Activated T-helper 1 cell treated with anti-CD3 and anti-CD28 coated beads, Interleukin-12 subunit alpha, Interleukin-12 subunit beta, Interleukin-2, Interleukin-4 antibody, amounts not matched to agents 30 ng/mL and 10 ng/mL and 1 ng/mL, durations not matched to agents 14 hours and 24 hours and 36 hours (primary cell): ENCODE results near the gene RNLS. TPM values are rescaled to one million over a fixed set of nuclear protein-coding genes. Genes with fewer than 3 reads are reported as not detected.

Experiments
- DNase-seq: peaks from one replicate; pipeline ENCODE4 v3.0.0; 2021; ENCODE audit warnings: low spot score
- H3K27ac Mint-ChIP-seq: one replicate; pipeline ENCODE4 v1.8.0; 2021; ENCODE audit warnings: mild to moderate bottlenecking, mixed read lengths
- H3K27me3 Mint-ChIP-seq: one replicate; pipeline ENCODE4 v1.8.0; 2022; ENCODE audit warnings: mild to moderate bottlenecking, moderate library complexity, mixed read lengths; ENCODE audit not compliant: insufficient read depth
- H3K36me3 Mint-ChIP-seq: one replicate; pipeline ENCODE4 v1.8.0; 2021; ENCODE audit warnings: low read depth, mixed read lengths
- H3K4me1 Mint-ChIP-seq: one replicate; pipeline ENCODE4 v1.8.0; 2021; ENCODE audit warnings: low read depth, mixed read lengths
- H3K4me3 Mint-ChIP-seq: one replicate; pipeline ENCODE4 v1.8.0; 2021; ENCODE audit warnings: mild to moderate bottlenecking, moderate library complexity, mixed read lengths
- H3K9me3 Mint-ChIP-seq: one replicate; pipeline ENCODE4 v1.8.0; 2021; ENCODE audit warnings: mixed read lengths
- intact Hi-C: fragments of 100-400 bp; cut with micrococcal nuclease; formaldehyde crosslinking; loops from one replicate; pipeline ENCODE4 v1.15.1; 2024
- total RNA-seq: library from RNA; stranded (reverse); gene quantifications from 2 replicates; pipeline ENCODE4 v1.2.3, GENCODE V29; 2022

The RNLS gene
- total RNA-seq, 1 donor from 2014 or later = 2.0 TPM

DNA sequence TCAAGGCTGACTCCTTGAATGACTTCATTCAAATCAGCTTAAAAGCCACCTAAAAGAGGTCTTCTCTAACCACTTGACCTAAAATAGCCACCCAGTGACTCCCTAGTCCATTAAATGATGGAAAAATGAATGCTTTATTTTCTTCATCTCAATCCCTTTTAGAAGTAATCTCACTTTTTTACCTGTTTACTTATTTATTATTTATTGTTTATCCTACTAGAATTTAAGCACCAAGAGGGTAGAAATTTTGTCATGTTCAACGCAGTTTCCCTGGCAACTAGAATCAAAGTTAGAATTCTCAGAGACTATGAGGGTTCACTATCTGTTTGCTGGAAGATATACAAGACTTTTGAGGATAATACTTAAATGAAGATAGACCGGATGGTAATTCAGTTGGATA, 3.3 kb upstream of the RNLS start, which contains the start of gene LIPJ:
LIPJ (plus strand) TSS at position 301 of the 400 bp plus-strand sequence. CDS start 3,926 bp downstream, outside the sequence.
- peaks cover 12% of the 10 kb centered on the region for H3K27me3 Mint-ChIP-seq
- H3K4me1 Mint-ChIP-seq = peaks cover 14% of the 10 kb centered on the region
- H3K4me3 Mint-ChIP-seq = no peak within 1 kb of the TSS
- peaks cover 4% of the 10 kb centered on the region for H3K9me3 Mint-ChIP-seq
- peaks cover 4% of the 10 kb centered on the region for H3K36me3 Mint-ChIP-seq
- no peak for DNase-seq
- no peak within 1 kb of the TSS for H3K27ac Mint-ChIP-seq
- intact Hi-C loops = no loop called here

DNA sequence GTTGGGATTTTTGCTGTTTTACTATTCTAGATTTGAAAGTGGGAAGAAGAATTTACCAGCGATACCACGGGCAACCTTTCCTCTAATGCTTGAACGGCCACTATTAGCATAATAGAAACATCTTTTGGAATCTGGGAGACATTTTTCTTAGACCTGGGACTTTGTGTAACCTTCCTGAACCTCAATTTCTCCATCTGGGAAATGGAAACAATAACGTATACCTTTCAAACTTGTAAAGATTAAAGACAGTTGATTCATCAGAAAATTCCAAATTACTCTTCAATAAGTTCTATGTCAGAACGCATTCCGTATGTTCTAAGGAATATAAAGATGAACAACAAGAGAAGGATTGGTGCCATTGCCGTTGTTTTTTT, 453 bp upstream of the RNLS start:
- peaks cover 4% of the 10 kb centered on the region for H3K36me3 Mint-ChIP-seq
- H3K27me3 Mint-ChIP-seq = peaks cover 8% of the 10 kb centered on the region
- H3K9me3 Mint-ChIP-seq = peaks cover 4% of the 10 kb centered on the region
- peaks cover 14% of the 10 kb centered on the region for H3K4me1 Mint-ChIP-seq
- H3K27ac Mint-ChIP-seq = peak overlapping the region; percentile 73
- H3K4me3 Mint-ChIP-seq = peak overlapping the region; percentile 85
- intact Hi-C loops = loop anchor here (1.0 to 5.0 kb wide), 2 partner anchors 87 to 409 kb away; partner anchors contain the start of gene FAS
- no peak for DNase-seq

- H3K9me3 Mint-ChIP-seq = peaks cover 4% of the 10 kb centered on the region
- H3K4me1 Mint-ChIP-seq = peaks cover 14% of the 10 kb centered on the region
- intact Hi-C loops = loop anchor here (5.0 kb wide), 1 partner anchor 410 kb away; the partner anchor contains the start of gene FAS
- H3K36me3 Mint-ChIP-seq = peaks cover 4% of the 10 kb centered on the region
- DNase-seq = no peak
- H3K4me3 Mint-ChIP-seq = peak overlapping the region; percentile 85
- H3K27me3 Mint-ChIP-seq = peaks cover 8% of the 10 kb centered on the region
- peak overlapping the region; percentile 40 for H3K27ac Mint-ChIP-seq
Observed at GRCh38 chr10:88582411-88582805, 710 bp downstream of the RNLS start.

- H3K27me3 Mint-ChIP-seq = peaks cover 18% of the 10 kb centered on the region
- H3K36me3 Mint-ChIP-seq = no peaks in the 10 kb centered on the region
- DNase-seq = no peak
- H3K9me3 Mint-ChIP-seq = no peaks in the 10 kb centered on the region
- H3K4me3 Mint-ChIP-seq = no peak overlapping the region
- H3K4me1 Mint-ChIP-seq = peaks cover 4% of the 10 kb centered on the region
- intact Hi-C loops = loop anchor here (1.0 to 2.0 kb wide), 4 partner anchors 122 to 648 kb away; no protein-coding TSS in a partner anchor
- no peak overlapping the region for H3K27ac Mint-ChIP-seq
Observed at GRCh38 chr10:88565072-88565471, 18.0 kb downstream of the RNLS start.

- intact Hi-C loops = no loop called here
- DNase-seq = no peak
- Mint-ChIP-seq H3K36me3 (no peaks in the 10 kb centered on the region), H3K27ac (no peak overlapping the region), H3K4me1 (peaks cover 4% of the 10 kb centered on the region), H3K27me3 (peaks cover 18% of the 10 kb centered on the region), H3K9me3 (no peaks in the 10 kb centered on the region), H3K4me3 (no peak overlapping the region)
Observed at GRCh38 chr10:88562152-88562551, 21.0 kb downstream of the RNLS start.

- intact Hi-C loops = no loop called here
- Mint-ChIP-seq H3K27ac (no peak overlapping the region), H3K36me3 (no peaks in the 10 kb centered on the region), H3K27me3 (peaks cover 8% of the 10 kb centered on the region), H3K4me1 (peaks cover 6% of the 10 kb centered on the region), H3K4me3 (no peak overlapping the region), H3K9me3 (no peaks in the 10 kb centered on the region)
- DNase-seq = no peak
Observed at GRCh38 chr10:88557658-88558057, 25.5 kb downstream of the RNLS start.

GRCh38 chr10:88557256-88557655, 25.9 kb downstream of the RNLS start:
- Mint-ChIP-seq H3K4me3 (no peak overlapping the region), H3K9me3 (no peaks in the 10 kb centered on the region), H3K27me3 (peaks cover 5% of the 10 kb centered on the region), H3K4me1 (peaks cover 6% of the 10 kb centered on the region), H3K36me3 (no peaks in the 10 kb centered on the region), H3K27ac (no peak overlapping the region)
- no peak for DNase-seq
- intact Hi-C loops = no loop called here

DNA sequence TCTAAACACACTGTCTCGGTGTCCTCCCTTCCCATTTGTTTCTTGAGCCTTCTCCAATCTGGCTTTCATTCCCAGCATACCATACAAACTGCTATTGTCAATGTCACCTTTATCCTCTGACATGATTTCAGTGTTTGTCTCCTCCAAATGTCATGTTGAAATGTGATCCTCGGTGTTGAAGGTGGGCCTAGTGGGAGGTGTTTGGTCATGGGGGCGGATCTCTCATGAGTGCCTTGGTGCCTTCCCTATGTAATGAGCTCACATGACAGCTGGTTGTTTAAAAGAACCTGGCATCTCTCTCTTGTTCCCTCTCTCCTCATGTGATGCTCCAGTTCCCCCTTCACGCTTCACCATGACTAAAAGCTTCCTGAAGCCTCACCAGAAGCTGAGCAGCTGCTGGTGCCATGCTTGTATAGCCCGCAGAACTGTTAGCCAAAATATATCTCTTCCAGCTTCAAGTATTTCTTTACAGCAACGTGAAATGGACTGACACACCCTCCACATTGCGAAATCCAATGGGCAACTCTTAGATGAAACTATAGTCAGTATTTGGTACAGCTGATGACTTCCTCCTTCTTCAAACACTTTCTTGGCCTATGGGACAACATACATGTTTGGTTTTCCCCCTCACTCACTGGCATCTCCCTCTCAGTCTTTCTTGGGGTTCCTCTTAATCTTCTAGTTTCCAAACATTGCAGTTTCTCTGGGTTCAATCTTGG, 27.8 kb downstream of the RNLS start:
- peaks cover 6% of the 10 kb centered on the region for H3K4me1 Mint-ChIP-seq
- no peak overlapping the region for H3K27ac Mint-ChIP-seq

GRCh38 chr10:88553116-88553752, 29.9 kb downstream of the RNLS start:
- Mint-ChIP-seq H3K4me1 (peaks cover 6% of the 10 kb centered on the region), H3K27ac (no peak overlapping the region), H3K36me3 (no peaks in the 10 kb centered on the region), H3K4me3 (no peak overlapping the region), H3K9me3 (no peaks in the 10 kb centered on the region), H3K27me3 (peaks cover 3% of the 10 kb centered on the region)
- intact Hi-C loops = loop anchor here (1.0 to 5.0 kb wide), 9 partner anchors 151 to 897 kb away; partner anchors contain the start of gene ATAD1
- peak; percentile 14 for DNase-seq

More for the DNA sequence above, 27.8 kb downstream of the RNLS start:
- H3K9me3 Mint-ChIP-seq = no peaks in the 10 kb centered on the region
- H3K27me3 Mint-ChIP-seq = peaks cover 5% of the 10 kb centered on the region
- H3K36me3 Mint-ChIP-seq = no peaks in the 10 kb centered on the region
- no peak for DNase-seq
- no peak overlapping the region for H3K4me3 Mint-ChIP-seq
- intact Hi-C loops = no loop called here

- no peak for DNase-seq
- H3K27ac Mint-ChIP-seq = no peak overlapping the region
- H3K4me3 Mint-ChIP-seq = no peak overlapping the region
- peaks cover 9% of the 10 kb centered on the region for H3K27me3 Mint-ChIP-seq
- peaks cover 6% of the 10 kb centered on the region for H3K4me1 Mint-ChIP-seq
- H3K36me3 Mint-ChIP-seq = no peaks in the 10 kb centered on the region
- intact Hi-C loops = loop anchor here (5.0 kb wide), 1 partner anchor 589 kb away; no protein-coding TSS in a partner anchor
- no peaks in the 10 kb centered on the region for H3K9me3 Mint-ChIP-seq
Observed at GRCh38 chr10:88551246-88551645, 31.9 kb downstream of the RNLS start.

DNA sequence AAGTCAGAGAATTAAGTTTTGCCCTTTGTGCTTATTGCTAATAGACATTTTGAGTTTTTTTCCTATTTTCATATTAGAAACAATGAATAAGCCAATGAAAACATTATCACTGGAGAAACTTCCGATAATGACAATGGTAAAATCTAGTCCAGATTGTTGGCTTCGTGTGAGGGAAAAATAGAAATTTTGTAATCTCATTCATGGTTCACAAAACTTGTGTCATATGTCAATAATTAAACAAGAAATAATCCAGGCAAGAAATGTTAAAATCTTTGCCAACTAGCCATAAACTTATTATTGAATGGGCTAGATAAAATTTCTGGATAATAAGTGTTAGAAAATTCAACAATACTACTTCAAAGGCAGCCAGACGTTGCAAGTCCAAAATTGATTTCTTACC, 36.6 kb downstream of the RNLS start:
- H3K9me3 Mint-ChIP-seq = no peaks in the 10 kb centered on the region
- no peaks in the 10 kb centered on the region for H3K4me1 Mint-ChIP-seq
- H3K27me3 Mint-ChIP-seq = peaks cover 17% of the 10 kb centered on the region
- no peak overlapping the region for H3K4me3 Mint-ChIP-seq
- no peak for DNase-seq
- H3K36me3 Mint-ChIP-seq = no peaks in the 10 kb centered on the region
- intact Hi-C loops = no loop called here
- no peak overlapping the region for H3K27ac Mint-ChIP-seq

- Mint-ChIP-seq H3K4me1 (no peaks in the 10 kb centered on the region), H3K27ac (no peak overlapping the region), H3K27me3 (peaks cover 14% of the 10 kb centered on the region), H3K36me3 (no peaks in the 10 kb centered on the region), H3K4me3 (no peak overlapping the region), H3K9me3 (no peaks in the 10 kb centered on the region)
- intact Hi-C loops = no loop called here
- DNase-seq = no peak
Observed at GRCh38 chr10:88545359-88545758, 37.8 kb downstream of the RNLS start.

- no peak for DNase-seq
- intact Hi-C loops = no loop called here
- no peak overlapping the region for H3K4me3 Mint-ChIP-seq
- H3K9me3 Mint-ChIP-seq = no peaks in the 10 kb centered on the region
- H3K27ac Mint-ChIP-seq = no peak overlapping the region
- H3K27me3 Mint-ChIP-seq = peaks cover 14% of the 10 kb centered on the region
- no peaks in the 10 kb centered on the region for H3K36me3 Mint-ChIP-seq
- H3K4me1 Mint-ChIP-seq = no peaks in the 10 kb centered on the region
Observed at GRCh38 chr10:88544140-88544870, 38.8 kb downstream of the RNLS start.
